Liver (tissue), 9 donors: ENCODE results near the gene AJUBA. TPM values are rescaled to one million over a fixed set of nuclear protein-coding genes. Genes with fewer than 3 reads are reported as not detected.

Experiments
- DNase-seq: peaks from one replicate; pipeline ENCODE4 v3.0.0-alpha.2; 2017; ENCODE audit warnings: low spot score
- H3K27ac ChIP-seq, 2 donors: one replicate each; pipeline ENCODE4 v1.7.0; 2013; ENCODE audit warnings: inconsistent platforms in 2 of 2, low read length in 2 of 2, control low read depth in 1 of 2, low read depth in 1 of 2, mild to moderate bottlenecking in 1 of 2
- H3K27me3 ChIP-seq, 4 donors: one replicate each; pipeline versions ENCODE4 v1.6.1 to v1.7.0; 2013; ENCODE audit warnings: low read length in 3 of 4, inconsistent platforms in 1 of 4, mild to moderate bottlenecking in 1 of 4, moderate library complexity in 1 of 4; ENCODE audit not compliant: control insufficient read depth in 4 of 4, insufficient read depth in 4 of 4
- H3K36me3 ChIP-seq, 4 donors: one replicate each; pipeline versions ENCODE4 v1.6.1 to v1.7.0; 2013; ENCODE audit warnings: low read length in 3 of 4, mild to moderate bottlenecking in 3 of 4, low read depth in 1 of 4, moderate library complexity in 1 of 4; ENCODE audit not compliant: control insufficient read depth in 4 of 4, insufficient read depth in 3 of 4
- H3K4me1 ChIP-seq, 4 donors: one replicate each; pipeline versions ENCODE4 v1.6.1 to v1.7.0; 2013; ENCODE audit warnings: low read length in 3 of 4, mild to moderate bottlenecking in 3 of 4, moderate library complexity in 1 of 4; ENCODE audit not compliant: control insufficient read depth in 4 of 4, insufficient read depth in 4 of 4
- H3K4me3 ChIP-seq, 3 donors: one replicate each; pipeline versions ENCODE4 v1.6.1 to v1.7.0; 2013; ENCODE audit warnings: low read length in 3 of 3, control low read depth in 1 of 3, low read depth in 1 of 3, mild to moderate bottlenecking in 1 of 3
- H3K9ac ChIP-seq, 2 donors: one replicate each; pipeline ENCODE4 v1.7.0; 2013; ENCODE audit warnings: low read length in 2 of 2, mild to moderate bottlenecking in 2 of 2, moderate library complexity in 2 of 2, control low read depth in 1 of 2, low read depth in 1 of 2
- H3K9me3 ChIP-seq, 4 donors: one replicate each; pipeline versions ENCODE4 v1.6.1 to v1.7.0; 2013; ENCODE audit warnings: low read length in 3 of 4; ENCODE audit not compliant: control insufficient read depth in 4 of 4
- ATF3 ChIP-seq: IDR thresholded peaks from 2 replicates; pipeline ENCODE4 v1.6.1; 2016; ENCODE audit warnings: antibody characterized with exemption
- CTCF ChIP-seq: fragments of 150-350 bp; IDR thresholded peaks from 2 replicates; pipeline ENCODE4 v1.5.1; 2017; ENCODE audit warnings: improper control_type of control experiment, low read depth, low read length; ENCODE audit not compliant: missing input control
- FOXA1 ChIP-seq: IDR thresholded peaks from 2 replicates; pipeline ENCODE4 v1.6.1; 2016; ENCODE audit warnings: antibody characterized with exemption
- FOXA2 ChIP-seq: IDR thresholded peaks from 2 replicates; pipeline ENCODE4 v1.6.1; 2016; ENCODE audit warnings: antibody characterized with exemption
- GABPA ChIP-seq, 2 donors: IDR thresholded peaks in 1 of 2; conservative IDR thresholded peaks in 1 of 2; 2 replicates each; pipeline ENCODE4 v1.6.1; 2016; ENCODE audit warnings: antibody characterized with exemption in 2 of 2, mild to moderate bottlenecking in 1 of 2, moderate library complexity in 1 of 2
- HNF4A ChIP-seq, 2 donors: conservative IDR thresholded peaks; 2 replicates each; pipeline ENCODE4 v1.6.1; 2016; ENCODE audit warnings: antibody characterized with exemption in 2 of 2, mild to moderate bottlenecking in 2 of 2
- HNF4G ChIP-seq: IDR thresholded peaks from 2 replicates; pipeline ENCODE4 v1.6.1; 2016; ENCODE audit warnings: antibody characterized with exemption
- JUND ChIP-seq, 2 donors: IDR thresholded peaks; 2 replicates each; pipeline ENCODE4 v1.6.1; 2016; ENCODE audit warnings: antibody characterized with exemption in 2 of 2
- MAX ChIP-seq: IDR thresholded peaks from 2 replicates; pipeline ENCODE4 v1.6.1; 2016; ENCODE audit warnings: antibody characterized with exemption
- RAD21 ChIP-seq, 2 donors: IDR thresholded peaks; 2 replicates each; pipeline ENCODE4 v1.6.1; 2016; ENCODE audit warnings: antibody characterized with exemption in 2 of 2, mild to moderate bottlenecking in 2 of 2
- REST ChIP-seq: IDR thresholded peaks from 2 replicates; pipeline ENCODE4 v1.6.1; 2016; ENCODE audit warnings: antibody characterized with exemption, mild to moderate bottlenecking
- RXRA ChIP-seq, 2 donors: IDR thresholded peaks; 2 replicates each; pipeline ENCODE4 v1.6.1; 2017 to 2018; ENCODE audit warnings: antibody characterized with exemption in 2 of 2, mild to moderate bottlenecking in 1 of 2
- SP1 ChIP-seq: IDR thresholded peaks from 2 replicates; pipeline ENCODE4 v1.6.1; 2018; ENCODE audit warnings: antibody characterized with exemption, mild to moderate bottlenecking
- TAF1 ChIP-seq: conservative IDR thresholded peaks from 2 replicates; pipeline ENCODE4 v1.6.1; 2016; ENCODE audit warnings: antibody characterized with exemption, mild to moderate bottlenecking
- YY1 ChIP-seq: IDR thresholded peaks from 2 replicates; pipeline ENCODE4 v1.6.1; 2016; ENCODE audit warnings: antibody characterized with exemption, mild to moderate bottlenecking
- ZBTB33 ChIP-seq: IDR thresholded peaks from 2 replicates; pipeline ENCODE4 v1.6.1; 2016; ENCODE audit warnings: antibody characterized with exemption
- WGBS: extraction: QIAGEN DNeasy Blood & Tissue Kit; methylation state at CpG from one replicate; pipeline ENCODE4 v1.1.7; 2013; 5-methylcytosine and 5-hydroxymethylcytosine counted together
- polyA plus RNA-seq, 2 donors: library from polyadenylated mRNA; stranded (reverse) in 1 of 2; unstranded in 1 of 2; fragments of 200-250 nt in 1 of 2; fragments of >200 nt in 1 of 2; fragmentation: Nextera tagmentation in 1 of 2; extraction: Ambion mirVana in 1 of 2; gene quantifications; one replicate each; pipeline versions ENCODE4 v1.2.1 to v1.2.3, GENCODE V29; 2013 to 2015
- total RNA-seq, 2 donors: library from RNA; depleted of rRNA; stranded (reverse); fragments of >200 nt; gene quantifications; one replicate each; pipeline ENCODE4 v1.2.3, GENCODE V29; 2014
- donor health status: healthy.
- donor health status: healthy.
- donor health status: healthy.
- donor health status: healthy.
- donor health status: healthy.

The AJUBA gene
- total and polyA plus RNA-seq, 4 donors, result 15.5 to 34.9 (median 19.6) TPM

GRCh38 chr14:22985894-22986507, 3.6 kb upstream of the AJUBA start:
- TF ChIP-seq CTCF (no peak), HNF4A (conservative IDR thresholded peaks at IDR 0.05) (peak; percentile 49 to 60)
- peaks cover 0 to 41% (median 15%) of the 10 kb centered on the region in 4 donors for H3K4me1 ChIP-seq
- no peak overlapping the region for H3K27ac ChIP-seq
- no peaks in the 10 kb centered on the region for H3K9me3 ChIP-seq
- H3K4me3 ChIP-seq, result no peak overlapping the region
- no peak for DNase-seq
- H3K27me3 ChIP-seq, result no peaks in the 10 kb centered on the region
- H3K36me3 ChIP-seq, result peaks cover 0 to 9% (median 6%) of the 10 kb centered on the region in 4 donors
- WGBS, result 36% methylated on average over 2 of the region's 2 CpGs
- H3K9ac ChIP-seq, result no peak overlapping the region

GRCh38 chr14:22984959-22985658, 2.8 kb upstream of the AJUBA start:
- no peak overlapping the region for H3K27ac ChIP-seq
- WGBS, result 94% methylated on average over 6 of the region's 6 CpGs
- H3K9me3 ChIP-seq, result no peaks in the 10 kb centered on the region

More at GRCh38 chr14:22984959-22985658, 2.8 kb upstream of the AJUBA start:
- Histone ChIP-seq H3K27me3 (no peaks in the 10 kb centered on the region), H3K4me3 (no peak overlapping the region), H3K36me3 (peaks cover 0 to 9% (median 6%) of the 10 kb centered on the region in 4 donors), H3K4me1 (peaks cover 0 to 48% (median 21%) of the 10 kb centered on the region in 4 donors), H3K9ac (no peak overlapping the region)
- DNase-seq, result no peak
- TF ChIP-seq ATF3, result no peak
- no peak for TF ChIP-seq HNF4G
- TF ChIP-seq TAF1, result no peak
- TF ChIP-seq FOXA1, result no peak
- TF ChIP-seq HNF4A (conservative IDR thresholded peaks at IDR 0.05), result no peak
- TF ChIP-seq SP1, result no peak
- TF ChIP-seq MAX, result no peak
- no peak for TF ChIP-seq ZBTB33
- TF ChIP-seq YY1, result no peak
- no peak for TF ChIP-seq CTCF
- TF ChIP-seq JUND (IDR thresholded peaks at IDR 0.05), result no peak
- TF ChIP-seq RAD21 (IDR thresholded peaks at IDR 0.05), result no peak
- TF ChIP-seq FOXA2, result no peak
- TF ChIP-seq REST, result no peak
- no peak for TF ChIP-seq RXRA (IDR thresholded peaks at IDR 0.05)
- TF ChIP-seq GABPA (IDR thresholded peaks at IDR 0.05 in 1 of 2, conservative IDR thresholded peaks at IDR 0.05 in 1 of 2), result no peak
